NCI-H2227 (cell line): ENCODE results near the gene MRM2.
"Not testable (repeated sequence)": the region's sequence is repeated elsewhere in the genome, so short reads cannot be mapped to it uniquely, and the experiment has no call there.

Experiments
- DNase-seq: peaks from one replicate; lab custom pipeline; 2025; ENCODE audit not compliant: unreplicated experiment; lab: John Stamatoyannopoulos, UW

Gene MRM2

DNA sequence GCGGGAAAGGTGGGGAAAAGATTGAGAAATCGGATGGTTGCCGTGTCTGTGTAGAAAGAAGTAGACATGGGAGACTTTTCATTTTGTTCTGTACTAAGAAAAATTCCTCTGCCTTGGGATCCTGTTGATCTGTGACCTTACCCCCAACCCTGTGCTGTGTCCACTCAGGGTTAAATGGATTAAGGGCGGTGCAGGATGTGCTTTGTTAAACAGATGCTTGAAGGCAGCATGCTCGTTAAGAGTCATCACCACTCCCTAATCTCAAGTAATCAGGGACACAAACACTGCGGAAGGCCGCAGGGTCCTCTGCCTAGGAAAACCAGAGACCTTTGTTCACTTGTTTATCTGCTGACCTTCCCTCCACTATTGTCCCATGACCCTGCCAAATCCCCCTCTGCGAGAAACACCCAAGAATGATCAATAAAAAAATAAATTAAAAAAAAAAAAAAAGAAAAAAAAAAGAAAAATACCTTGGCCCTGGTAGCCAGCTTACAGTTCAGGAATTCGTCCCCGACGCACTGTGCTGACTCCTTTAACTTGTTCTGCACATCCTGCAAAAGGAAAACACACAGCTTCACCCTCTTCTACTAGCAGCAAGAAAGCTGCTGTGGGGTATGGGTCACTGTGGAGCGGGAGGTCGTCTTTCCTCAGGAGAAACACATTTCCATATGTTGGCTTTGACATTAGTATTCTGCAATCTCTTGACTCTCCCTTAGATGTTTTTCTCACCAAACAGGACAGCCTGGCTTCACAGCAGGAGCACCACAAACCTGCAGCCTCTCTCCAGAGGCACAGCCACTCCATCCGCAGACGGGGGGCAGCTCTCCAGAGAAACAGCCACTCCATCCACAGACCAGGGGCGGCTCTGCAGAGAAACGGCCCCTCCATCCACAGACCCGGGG is 27.3 kb upstream of the MRM2 start:
- not testable (repeated sequence) for DNase-seq

DNA sequence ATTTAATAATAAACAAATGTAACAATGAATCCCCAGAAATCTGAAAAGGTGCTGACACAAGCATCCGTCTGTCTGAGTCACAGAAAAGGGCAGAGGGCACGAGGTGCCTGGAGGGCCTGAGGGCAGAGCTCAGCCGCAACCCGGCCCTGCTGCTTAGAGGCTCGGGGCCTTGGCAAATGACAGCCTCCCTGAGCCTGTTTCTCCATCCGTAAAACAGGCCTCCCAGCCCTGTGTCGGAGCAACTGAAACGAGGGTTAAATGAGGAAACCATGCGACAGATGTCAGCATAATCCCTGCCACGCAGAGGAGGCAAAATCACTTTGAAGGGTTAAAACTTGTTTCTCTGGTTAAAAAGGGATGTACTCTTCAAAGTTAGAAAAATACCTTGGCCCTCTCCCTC is 24.9 kb upstream of the MRM2 start:
- no peak for DNase-seq

DNA sequence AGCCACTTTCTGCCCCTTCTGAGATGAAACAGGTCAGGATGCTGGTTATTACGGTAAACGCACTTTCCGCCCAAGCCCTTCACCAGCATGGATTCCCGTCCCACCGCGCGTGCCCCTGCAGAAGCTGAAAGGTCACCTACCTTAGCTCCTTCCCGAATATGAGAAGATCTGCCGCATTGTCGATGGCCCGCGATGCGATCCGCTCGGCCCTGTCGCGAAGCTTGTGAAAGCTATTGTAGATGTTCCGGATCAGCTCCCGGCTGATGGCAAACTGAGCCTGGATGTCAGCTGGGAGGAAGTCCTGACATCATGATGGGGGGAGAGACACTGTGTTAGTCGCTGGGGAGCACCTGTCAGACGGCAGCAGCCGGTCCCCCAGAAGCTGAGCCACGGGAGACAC is 22.2 kb upstream of the MRM2 start:
- DNase-seq: no peak

DNA sequence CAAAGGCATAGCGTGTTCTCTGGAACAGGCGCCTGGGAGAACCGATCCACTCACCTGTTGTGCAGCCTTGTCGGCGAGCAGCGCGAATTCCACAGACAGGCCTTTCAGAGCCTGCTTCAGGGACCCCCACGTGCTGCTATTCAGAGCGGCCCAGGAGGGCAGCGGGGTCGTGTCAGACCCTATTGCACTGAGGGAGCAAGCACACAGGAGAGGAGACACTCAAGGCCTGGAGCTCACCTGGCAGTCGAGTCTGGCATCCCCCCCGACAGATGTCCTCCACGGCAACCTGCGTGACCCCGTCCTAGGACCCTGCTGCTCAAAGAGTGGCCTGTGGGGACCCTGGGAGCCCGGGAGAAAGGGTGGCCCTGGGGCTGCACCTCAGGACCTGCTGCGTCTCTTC is 21.2 kb upstream of the MRM2 start:
- no peak for DNase-seq

DNA sequence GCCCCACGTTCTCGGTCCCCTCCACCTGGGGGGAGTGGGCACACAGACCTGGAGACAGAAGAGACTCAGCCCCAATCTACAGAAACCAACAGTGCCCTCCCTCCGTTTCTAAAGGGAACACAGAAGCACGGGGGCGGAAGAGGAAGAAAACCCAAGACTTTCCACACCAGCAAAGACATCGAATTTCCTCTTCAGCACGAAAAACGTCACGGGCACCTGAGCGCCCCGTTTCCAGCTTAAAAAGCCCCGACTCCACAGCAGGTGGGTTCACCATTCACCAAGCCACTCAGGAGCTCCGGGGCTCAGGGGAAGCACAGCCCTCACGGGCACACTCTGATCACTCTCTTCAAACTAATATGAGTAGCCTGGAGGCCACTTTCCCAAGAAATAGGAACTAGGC is 19.6 kb upstream of the MRM2 start:
- DNase-seq: no peak

DNA sequence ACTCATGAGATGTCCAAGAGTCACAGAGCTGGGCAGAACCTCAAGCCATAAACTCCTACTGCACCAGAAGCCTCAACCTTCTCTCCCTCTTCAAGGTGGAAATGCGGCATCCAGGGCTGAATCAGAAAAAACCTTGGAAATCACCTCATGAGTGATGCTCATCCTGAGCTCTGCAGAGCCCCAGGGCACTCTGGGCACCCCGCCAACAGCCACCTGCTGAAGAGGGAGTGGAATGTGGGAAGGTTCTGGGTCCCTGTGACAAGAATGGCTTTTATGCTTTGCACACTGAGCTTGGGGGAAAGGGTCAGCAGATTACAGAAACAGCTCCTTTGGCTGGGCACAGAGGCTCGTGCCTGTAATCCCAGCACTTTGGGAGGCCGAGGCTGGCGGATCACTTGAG is 18.8 kb upstream of the MRM2 start:
- DNase-seq: no peak

DNA sequence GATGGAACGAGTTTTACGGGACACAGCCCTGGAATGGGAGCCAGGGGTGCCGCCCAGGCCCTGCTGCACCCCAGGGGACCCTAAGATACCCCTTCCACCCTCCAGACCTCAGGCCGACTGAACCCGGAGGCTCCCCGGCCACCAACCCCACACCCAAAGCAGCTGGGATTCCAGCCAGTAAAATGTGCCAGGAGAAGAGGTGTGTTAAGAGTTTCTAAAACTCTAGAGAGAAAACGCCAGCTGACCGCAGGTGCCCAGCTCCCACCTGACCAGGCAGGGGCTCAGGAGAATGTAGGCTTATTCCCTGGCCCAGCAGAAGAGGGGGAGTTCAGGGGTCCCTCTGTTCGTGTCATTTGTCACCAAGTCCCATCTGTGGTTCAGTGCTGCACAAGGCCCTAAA is 17.5 kb upstream of the MRM2 start:
- no peak for DNase-seq

DNA sequence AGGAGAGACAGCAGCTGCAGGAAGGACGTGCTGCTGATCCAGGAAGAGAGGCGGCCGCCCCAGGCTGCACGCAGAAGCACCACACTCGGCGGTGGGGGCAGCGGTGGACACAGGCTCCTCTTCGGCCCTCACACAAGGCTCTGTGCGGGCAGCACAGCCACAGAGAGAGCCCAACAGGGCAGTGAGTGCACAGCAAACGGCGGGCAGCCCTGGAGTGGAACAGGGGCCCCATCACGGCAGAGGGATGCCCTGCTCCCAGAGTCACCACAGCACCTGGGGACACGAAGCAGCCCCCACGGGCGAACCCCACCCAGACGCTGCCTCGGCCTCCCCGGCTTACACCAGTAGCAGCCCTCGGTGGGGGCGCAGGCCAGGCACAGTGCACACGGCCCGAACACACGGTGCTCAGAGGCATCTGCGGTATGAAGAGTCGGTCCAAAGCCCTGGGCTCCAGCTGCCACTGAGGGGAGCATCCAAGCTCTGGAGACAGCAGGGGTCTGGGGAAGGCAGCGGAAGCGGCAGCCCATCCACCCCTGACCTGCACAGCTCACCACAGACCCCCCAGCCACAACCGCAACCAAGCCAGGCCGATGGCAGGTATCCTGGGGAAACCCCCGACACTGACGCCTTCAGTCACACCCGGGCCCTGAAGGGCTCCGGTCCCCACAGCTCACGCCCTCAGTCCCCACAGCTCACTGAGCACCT is 16.8 kb upstream of the MRM2 start:
- DNase-seq: no peak

DNA sequence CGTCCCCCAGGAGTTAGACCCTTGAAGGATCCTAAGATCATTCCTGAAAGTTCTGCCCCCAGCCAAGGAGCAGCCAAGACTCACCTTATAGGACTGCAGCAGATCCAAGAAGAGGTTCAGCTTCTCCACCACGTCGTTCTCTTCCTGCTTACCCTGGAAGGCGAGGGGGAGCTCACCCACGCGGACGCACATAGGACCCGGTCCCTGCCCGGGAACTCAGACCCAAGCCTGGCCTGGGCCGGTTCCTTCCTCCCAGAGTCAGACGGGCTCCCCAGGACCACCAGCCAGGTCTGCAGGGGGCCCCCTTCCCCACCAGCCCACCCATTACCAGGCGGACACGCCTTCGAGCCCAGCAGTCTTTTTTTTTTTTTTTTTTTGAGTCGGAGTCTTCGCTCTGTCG is 15.6 kb upstream of the MRM2 start:
- no peak for DNase-seq

DNA sequence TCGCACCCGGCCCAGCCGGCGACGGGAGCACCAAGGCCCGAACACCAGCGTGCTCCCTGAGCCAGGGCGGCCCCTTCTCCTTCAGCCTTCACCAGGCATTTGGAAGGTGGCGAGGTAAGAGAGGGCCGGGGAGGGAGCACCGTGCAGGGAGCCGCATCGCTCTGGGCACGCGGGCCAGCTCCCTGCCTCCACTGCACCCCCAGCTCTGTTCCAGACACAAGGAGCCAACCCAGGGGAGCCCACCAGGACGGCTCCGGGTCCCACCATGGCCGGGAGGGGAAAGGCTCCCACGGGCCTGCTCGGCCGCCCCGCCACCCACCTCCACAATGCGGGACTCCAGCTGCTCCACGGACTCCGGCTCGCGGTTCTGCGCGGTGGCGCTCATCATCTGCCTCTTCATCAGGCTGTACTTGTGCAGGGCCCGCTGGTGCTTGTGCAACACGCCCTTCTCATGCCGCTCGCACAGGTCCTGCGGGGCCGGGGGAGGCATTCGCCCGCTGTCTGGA is 15.1 kb upstream of the MRM2 start:
- DNase-seq: no peak

DNA sequence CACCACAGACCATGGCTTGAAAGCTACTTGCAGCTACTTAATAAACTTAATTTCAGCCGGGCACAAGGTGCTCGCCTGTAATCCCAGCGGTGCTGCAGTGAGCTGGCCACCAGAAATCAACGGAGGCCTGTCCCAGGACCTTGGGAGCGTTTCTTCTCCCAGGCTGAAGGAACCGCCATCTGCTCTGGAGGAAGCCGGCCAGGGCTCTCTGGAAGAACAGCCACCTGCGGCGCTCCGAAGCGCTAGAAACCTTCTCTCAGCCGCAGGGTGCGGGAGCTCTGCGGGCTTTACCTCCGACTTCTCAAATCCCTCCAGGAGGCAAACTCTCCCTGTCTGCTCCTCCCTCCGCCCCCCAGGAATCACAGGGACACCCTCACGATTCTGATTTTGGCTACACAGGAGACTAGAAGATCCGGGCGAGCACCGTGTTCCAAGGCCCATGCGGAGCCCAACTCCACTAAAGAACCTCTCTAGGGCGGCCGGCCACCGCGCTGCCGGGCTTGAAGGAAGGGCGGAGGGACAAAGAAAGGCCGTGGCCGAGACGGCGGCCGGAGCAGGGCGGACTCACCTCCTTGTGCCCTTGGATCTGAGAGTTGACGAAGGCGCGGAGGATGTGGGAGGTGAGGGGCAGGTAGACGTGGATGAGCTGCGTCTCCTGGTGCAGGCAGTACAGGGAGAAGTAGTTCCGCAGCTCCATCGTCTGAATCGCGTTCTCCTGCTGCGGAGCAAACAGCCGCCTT is 14.5 kb upstream of the MRM2 start:
- DNase-seq: no peak

DNA sequence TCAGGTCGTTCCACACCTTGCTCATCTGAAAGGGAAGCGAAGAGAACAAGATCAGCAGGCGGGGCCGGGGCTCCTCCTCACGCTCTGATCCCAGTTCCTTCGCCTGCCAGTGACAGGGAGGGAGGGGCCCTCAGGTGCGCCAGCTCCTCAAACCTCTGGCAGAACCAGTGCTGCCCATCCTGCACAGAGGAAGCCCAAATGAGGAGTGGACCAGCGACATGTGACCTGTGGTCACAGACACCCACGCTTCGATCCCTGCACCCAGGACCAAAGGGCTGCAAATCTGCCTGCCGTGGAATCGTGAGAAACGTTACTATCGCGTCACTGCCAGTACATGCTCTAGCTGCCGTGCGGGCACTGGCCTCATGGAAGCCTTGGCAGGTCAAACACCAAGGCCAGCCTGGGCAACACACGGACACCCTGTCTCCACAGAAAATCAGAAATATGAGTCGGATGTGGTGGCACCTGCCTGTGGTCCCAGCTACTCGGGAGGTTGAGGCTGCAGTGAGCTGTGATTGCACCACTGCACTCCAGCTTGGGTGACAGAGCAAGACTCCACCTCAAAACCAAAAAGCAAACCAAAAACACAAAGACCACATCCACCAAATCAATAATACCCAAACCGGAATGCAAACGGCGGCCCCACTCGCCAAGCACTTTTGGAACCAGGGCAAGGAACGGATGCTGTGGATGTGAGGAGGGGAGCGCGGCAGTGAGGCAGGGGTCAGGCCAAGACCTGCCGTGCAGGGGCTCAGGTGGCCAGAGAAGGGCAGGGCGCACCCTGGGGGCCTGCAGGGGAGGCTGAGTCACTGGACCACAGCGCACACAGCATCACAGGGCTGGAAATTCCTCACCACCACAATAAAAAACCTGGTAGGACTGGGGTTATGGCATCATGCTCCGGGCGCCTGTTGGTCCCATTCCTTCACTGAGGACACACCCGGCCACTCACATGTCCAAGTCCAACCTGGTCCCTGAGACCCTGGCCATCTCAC is 13.4 kb upstream of the MRM2 start:
- DNase-seq: no peak

DNA sequence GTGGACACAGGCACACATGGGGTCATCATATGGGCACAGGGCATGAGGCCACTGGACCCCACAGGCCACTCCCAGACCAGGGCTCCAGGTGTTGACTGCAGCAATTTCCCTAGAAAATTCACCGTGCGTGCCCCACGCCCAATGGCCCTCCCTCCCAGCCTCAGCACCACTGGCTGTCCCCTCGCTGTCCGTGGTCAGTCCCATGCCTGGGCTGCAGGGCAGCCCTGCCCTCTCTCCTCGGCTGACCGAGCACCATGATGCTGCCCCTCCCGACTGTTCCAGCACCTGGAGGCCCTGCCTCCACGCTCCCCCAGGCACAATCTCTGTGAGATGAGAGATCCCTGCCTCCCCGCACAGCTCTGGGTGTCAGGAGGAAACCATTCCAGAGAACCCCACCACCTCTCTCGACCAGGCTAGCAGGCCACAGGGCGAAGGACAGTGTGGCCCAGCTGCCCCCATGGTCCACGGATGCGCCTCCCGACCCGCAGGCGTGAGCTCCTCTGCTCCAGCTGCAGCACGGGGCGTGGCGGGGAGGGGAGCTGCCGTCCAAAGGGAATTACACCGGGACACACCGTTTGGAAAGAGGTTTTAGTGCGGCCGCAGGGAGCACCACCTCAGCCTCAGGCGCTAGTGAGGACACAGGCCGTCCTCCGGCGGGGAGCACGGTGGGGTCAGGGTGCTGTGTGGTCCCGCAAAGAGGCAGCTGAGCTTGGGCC is 12.6 kb upstream of the MRM2 start:
- no peak for DNase-seq

DNA sequence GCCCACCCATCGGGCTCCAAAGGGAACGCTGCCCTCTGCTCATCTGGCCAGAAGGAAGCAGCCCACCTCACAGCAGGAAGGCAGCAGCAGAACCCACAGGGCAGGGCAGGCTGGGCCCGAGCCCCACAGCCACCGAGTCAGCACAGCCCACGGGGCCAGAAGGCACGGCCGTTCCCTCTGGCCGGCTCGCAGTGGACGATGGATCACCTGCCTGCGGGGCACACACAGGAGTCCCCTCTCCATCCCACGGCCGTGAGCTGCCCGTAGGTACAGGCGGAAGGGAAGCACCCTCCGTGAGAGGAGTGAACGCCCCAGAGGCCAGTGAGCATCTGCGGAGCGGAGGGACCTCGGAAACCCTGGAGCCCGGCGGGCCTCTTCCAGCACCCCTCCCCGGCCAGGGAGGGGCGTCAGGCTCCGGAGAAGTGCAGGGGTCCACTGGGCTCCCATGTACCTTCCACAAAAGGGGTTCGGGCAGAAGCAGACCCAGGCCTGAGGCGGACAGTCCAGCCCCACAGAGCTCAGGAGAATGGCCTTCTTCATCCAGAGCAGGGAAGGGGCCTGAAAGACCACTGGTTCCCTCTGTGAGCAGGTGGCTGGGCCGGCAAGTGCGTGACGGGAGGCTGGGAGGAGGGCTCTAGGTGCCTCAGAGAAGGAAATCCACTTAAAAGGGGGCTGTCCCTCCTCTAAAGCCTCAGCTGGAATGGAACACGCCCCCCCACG is 11.7 kb upstream of the MRM2 start:
- DNase-seq: no peak

DNA sequence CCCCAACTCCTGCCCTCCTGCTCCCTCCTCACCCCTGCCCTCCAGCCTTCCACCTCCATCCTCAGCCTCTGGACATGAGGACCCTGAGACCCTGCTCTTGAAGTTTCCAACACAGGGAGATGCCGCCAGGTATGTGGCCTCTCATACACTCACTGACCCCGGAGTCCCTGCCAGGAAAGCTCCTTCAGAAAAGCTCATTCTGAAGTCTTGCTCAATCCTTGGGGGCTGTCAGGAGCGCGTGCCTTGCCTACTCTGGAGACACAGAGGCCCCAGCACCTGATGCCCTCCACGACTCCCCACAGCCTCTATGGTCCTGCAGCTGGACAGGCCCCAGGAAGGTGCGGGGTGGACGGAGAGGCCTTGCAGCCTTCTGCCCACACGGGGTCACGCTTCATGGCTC is 11.0 kb upstream of the MRM2 start:
- DNase-seq: no peak

DNA sequence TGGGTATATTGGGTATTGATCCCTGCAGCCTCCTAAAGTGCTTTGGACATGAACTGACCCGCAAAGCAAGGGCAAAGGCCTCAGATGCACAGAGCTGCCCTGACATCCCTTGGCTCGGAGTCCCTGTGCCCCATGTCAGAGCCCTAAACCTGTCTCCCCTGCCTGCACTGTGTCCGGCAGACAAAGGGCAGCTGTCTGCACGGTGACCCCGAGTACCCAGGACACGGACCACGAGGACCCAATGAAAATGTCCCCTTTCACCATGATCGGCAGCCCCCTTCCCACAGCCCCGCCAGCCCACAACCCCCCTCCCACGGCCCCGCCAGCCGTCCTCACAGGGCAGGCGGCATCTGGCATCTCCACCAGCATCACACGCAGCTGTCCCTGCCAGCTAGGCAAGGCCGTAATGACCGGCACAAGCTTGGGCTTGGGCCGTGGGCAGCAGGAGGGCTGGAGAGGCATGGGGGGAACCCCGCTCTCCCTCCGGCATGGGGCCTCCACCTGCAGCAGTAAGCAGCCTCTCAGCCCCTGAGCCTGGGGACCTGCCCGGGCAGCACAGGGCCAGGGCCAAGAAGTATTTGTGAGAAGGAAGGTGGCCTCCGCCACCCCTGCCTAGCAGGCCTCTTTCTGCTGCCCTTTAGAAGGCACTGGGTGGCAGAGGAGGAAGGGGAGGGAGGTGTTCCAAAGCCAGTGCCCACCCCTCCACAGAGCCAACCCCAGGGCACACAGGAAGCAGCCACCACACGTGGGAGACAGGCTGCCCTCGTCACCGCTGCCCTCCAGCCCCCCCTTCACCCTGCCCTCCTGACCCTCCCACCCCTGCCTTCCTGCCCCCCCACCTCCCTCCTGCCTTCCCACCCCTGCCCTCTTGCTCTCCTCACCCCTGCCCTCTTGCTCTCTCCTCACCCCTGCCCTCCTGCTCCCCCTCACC is 10.1 kb upstream of the MRM2 start:
- DNase-seq: no peak

DNA sequence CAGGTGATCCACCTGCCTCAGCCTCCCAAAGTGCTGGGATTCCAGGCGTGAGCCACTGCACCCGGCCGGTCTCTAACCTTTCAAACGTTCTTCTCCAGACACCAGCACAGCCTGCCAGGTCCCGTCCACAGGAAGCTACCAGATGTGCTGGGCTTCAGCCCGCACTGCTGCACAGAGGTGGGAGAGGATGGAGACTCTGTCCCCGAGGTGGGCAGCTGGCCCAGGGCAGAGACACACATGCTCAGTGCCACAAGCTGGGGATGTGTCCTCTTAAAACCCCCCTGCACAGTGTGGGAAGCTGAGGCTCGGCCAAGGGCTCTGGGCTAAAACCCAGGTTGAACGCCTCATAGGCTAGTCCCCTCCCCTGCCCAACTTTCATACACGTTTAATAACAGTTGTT is 9.4 kb upstream of the MRM2 start:
- no peak for DNase-seq

DNA sequence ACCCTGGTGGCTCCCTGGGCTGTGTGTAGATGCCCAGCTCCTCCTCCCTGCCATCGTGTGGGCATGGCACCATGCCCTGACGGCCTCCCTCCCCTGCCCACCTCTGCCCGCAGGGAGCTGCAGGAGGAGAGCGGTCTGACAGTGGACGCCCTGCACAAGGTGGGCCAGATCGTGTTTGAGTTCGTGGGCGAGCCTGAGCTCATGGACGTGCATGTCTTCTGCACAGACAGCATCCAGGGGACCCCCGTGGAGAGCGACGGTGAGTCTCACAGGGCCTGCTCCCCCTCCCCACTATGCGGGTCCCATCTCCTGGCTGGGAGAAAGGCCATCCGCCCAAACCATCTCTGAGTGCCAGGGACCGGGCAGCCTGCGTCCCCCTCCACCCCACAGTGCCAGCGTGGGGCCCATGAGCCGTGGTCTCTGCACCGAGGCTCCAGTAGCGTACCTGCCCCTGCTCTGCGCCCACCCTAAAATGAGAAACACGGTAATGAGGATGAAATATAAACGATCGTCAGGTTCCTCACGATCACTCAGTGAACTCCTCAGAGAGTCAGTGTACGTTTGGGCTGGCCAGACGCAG is 7.8 kb upstream of the MRM2 start:
- no peak for DNase-seq
